ENCODE measurements around the gene DDX53.

GRCh38 chrX:22987452-22987851, 12.3 kb upstream of the DDX53 start:
- no peak for TF ChIP-seq CTCF (IDR thresholded peaks at IDR 0.05)
- TF ChIP-seq POLR2A (IDR thresholded peaks at IDR 0.05), result no peak

Data from body of pancreas (tissue), 4 donors.